Anterior cingulate cortex (tissue), 58 donors: ENCODE data around the gene NOL7.

Source experiments
- DNase-seq, 58 donors: peaks; one replicate each; lab custom pipeline; 2025; lab: John Stamatoyannopoulos, UW

Gene NOL7

DNA sequence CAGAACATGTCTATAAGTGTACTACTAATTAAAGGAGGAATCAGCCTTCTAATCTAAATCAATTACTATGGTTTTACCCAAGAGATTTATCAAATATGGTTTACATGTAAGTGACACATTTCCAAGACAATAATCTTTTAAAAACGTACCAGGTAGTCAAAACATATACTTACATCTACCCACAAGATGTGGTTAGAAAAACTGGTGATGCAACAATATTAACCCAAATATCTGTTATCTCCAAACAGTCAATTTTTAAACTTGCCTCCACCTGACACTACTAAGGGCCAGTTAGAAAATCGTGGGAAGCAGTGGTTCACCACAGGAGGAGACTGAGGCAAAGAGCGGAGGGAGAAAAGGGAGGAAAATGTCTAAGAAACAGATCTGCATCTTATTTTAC lies 28.0 kb downstream of the NOL7 start:
- DNase-seq, result no peak

DNA sequence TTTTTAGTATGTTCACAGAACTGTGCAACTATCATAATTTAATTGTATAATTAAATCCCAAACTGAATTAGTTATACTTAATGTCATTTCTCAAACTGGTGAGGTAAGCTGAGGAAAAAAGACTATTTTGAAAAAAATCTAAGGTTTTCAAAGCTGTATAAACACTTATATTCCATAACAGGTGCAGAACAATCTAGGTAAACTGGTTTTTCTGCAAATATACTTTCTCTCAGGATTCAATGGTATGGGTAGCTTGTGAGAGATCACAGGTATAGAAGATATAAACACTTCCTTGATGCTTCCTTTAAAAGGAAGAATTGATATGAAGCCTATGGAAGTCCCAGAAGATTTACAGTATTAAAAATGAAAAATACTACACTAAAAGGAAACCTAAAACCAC lies 33.7 kb downstream of the NOL7 start:
- DNase-seq, result no peak

DNA sequence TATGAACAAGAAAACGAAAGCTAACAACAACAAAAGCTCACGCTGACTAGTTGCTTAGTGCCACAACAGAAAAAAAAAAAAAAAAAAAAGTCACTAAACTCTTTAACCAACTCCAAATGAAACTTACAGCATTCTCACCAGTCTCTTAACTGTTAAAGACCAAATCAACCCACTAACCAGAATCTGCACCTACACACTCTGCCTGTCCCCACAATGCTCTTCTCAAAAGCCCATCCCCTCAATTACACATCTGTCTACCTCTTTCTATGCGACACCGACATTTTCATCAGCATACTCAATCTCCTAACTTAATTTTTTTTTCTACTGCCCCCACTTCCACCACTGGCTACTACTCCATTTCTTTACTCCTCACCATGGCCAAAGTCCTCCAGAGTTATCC lies 34.3 kb downstream of the NOL7 start:
- no peak for DNase-seq

DNA sequence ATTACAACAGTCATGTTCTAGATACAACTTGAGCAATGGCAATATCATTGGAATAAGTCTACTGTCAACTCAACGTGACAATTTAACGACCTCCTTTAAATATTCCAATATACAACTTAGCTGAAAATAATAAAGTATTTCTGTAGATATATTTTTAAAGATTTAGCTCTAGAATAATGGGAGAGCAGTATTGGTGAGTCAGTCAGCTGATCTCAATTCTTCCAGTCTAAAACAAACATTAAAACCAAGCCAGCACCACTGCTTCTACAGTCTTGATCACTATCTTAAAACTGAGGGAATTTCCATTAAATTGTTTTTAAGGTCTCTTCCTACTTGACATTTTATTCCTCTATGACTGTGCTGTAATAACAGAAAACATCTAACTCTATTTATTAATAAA lies 38.2 kb downstream of the NOL7 start:
- no peak for DNase-seq

DNA sequence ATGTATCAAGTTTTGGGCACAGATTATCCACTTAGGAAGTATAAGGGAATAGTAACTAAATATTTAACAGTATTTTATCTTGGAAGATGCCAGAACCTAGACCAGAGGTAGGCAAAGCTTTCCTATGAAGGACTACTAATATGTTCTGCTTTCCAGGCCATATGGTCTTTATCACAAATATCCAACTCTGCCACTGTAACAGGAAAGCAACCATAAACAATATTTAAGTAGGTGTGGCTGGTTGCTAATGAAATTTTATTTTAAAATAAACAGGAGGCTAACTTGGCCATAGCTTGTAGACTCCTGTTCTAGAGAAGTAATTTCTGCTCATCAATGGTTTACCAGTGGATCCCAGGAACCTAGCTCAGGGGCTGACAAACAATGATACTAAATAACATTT lies 39.4 kb downstream of the NOL7 start:
- DNase-seq, result no peak

DNA sequence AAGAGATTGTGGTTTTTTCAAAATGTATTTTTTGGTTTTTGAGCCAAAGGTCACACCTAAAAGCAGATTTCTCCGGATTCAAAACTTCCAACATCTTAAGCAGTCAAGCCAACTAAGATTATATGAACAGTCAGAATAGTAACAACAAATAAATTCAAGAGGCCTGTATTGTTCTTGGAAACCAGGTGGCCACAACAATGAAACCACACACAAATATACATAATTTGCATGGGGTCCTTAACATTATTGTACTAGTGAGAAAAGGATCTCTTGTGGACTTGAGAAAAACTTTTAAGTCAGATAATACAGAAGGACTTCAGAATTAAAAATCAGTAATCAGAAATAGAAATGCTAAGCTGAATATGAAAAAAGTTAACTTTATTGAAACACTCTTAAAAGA lies 40.6 kb downstream of the NOL7 start:
- no peak for DNase-seq

DNA sequence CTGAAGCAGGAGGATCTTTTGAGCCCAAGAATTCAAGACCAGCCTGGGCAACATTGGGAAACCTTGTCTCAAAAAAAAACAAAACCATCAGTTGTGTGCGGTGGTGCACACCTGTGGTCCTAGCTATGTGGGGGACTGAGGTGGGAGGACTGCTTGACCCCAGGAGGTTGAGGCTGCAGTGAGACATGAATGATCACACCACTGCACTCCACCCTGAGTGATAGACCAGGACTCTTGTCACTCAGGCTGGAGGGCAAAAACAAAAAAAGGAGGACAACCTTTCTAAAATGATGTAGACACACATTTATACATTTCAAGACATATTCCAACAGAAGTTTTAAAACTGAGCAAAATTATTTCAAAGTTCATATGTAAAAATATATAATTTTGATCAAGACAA lies 45.1 kb downstream of the NOL7 start:
- no peak for DNase-seq

DNA sequence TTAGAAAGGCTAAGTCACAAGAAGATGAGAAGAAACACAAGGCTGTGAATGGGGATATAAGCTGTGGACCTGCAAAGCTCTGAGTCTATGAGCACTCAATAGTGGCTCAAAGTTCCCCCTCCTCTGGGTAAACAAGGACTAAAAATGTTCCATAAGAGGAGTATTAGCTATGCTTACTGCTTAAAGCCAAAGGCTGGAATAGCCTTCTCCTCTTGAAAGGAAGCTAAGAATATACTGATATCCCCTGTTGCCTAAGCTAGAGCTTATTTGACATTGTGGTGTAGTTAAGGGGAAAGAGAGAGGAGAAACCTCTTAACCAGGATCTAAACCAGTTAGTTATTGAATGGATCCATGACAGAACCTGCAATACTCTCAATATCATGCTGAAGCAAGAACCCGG lies 45.8 kb downstream of the NOL7 start:
- DNase-seq, result no peak

DNA sequence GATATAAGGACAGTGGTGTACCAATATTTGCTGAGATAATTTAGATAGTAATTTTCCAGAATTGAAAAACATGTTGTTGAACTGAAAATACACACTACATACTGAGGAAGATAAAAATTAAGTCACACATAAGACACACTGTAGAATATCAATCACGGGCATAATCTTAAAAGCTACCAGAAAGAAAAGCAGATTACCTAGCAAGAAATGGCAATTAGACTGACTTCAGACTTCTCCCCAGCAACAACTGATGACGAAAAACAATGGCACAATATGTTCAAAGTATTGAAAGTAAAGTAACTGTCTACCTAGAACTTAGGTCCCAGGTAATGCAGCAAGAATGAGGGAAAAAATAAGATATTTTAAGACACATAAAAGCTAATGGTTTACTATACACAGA lies 46.5 kb downstream of the NOL7 start:
- no peak for DNase-seq

DNA sequence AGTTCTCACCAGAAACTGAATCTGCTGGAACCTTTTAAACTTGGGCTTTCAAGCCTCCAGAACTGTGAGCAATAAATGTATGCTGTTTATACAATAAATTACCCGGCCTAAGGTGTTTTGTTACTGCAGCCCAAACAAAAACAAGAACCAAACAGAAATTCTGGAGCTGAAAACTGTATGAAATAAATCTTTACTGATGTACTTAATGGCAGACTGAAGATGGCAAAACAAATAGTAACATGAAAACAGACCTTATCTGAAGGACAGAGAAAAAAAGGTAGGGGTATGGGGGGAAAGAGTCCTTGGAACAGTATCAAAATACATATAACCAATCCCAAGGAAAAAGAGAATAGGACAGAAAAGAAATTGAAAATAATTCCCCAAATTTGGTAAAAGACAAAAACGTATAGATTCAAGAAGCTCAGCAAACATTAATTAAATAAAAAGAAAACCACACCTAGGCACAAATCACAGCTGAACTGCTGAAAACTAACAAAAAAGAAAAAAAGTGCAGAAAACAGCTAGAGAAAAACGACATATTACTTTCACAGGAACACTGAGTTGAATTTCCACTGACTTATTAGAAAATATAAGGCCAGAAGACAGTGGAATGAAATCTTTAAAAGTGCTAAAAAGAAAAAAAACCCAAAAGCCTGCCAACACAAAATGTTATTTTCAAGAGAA lies 47.7 kb downstream of the NOL7 start:
- no peak for DNase-seq

DNA sequence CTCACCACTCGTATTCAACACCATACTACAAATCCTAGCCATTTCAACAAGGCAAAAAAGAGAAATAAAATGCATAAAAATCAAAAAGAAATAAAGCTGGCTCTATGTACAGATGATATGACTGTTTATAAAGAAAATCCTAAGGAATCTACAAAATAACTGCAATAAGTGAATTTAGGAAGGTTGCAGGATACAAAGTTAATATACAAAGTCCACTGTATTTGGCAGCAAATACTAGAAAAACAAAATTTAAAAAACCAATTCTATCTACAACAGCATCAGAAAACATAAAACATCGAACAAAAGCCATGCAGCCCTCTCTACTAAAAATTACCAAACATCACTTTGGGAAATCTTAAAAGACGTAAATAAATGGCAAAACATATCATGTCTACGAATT lies 48.9 kb downstream of the NOL7 start:
- no peak for DNase-seq

DNA sequence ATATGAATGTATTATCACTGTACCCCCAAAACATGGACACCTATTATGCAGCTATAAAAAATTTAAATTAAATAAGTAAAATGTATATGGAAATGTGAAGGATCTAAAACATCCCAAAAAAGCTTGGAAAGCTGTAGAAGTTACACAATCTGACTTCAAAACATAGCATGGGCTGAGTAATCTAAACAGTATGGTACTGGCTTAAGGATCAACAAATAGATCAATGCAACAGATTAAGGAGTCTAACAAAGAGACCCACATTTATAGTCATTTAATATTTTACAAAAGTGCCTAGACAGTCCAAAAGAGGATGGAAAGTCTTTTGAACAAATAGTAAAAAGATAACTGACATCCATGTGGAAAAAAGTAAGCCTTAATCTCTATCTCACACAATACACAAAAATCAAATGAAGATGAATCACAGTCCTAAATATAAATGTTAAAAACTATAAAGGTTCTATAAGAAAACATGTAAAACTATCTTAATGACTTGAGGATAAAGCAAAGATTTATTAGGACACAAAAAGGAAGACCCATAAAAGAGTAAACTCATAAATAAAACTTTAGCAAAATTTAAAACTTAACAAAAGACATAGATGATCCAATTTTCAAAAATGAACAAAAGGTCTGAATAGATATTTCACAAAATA lies 49.7 kb downstream of the NOL7 start:
- DNase-seq, result no peak

DNA sequence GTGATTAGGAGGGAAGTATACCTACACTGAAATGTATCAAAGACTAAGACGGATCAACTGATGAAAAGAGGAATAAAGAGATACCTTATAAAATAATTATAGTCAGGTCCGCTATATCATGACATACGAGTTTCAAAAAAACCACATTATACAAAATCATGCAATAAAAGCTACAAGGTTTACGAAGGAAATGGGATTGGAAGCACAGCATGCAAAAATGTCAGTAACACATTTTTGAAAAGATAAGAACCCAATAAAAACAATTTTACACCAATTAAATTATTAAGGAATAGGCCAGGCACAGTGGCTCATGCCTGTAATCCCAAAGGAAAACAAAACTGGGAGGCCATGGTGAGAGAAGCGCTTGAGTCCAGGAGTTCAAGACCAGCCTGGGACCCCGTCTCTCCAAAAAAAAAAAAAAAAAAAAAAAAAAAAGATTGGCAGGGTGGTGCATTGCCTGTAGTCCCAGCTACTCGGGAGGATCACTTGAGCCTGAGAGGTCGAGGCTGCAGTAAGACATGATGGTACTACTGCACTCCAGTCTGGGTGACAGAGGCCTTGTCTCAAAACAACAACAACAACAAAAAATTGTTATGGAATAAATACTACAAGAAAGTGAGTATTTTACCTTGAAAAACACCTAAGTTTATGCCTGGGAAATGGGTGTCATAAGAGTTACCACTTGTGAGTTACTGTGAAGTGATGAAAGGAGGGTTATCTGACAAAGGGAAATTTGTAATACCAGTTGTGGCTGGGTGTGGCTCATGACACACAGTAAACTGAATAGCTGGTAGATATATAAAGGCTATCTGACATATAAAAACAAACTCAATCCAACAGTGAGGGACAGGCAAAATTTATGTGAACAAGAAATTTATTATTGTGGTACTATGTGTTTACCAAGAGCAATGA lies 51.3 kb downstream of the NOL7 start:
- DNase-seq, result no peak

DNA sequence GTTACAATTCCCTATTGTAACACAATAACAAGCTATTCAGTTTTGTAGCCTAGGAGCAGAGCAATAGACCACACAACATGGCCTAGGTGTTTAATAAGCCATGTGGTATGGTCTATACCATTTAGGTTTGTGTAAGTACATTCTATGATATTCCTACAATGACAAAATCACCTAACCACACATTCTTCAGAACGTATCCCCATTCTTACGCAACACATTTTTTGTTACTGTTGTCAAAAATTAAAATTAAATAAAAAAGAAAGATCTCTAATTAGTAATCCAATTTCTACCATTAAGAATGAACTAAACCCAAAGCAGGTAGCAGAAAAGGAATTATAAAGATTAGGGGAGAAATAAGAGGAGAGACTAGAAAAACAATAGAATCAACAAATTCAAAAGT lies 52.5 kb downstream of the NOL7 start:
- DNase-seq, result no peak

DNA sequence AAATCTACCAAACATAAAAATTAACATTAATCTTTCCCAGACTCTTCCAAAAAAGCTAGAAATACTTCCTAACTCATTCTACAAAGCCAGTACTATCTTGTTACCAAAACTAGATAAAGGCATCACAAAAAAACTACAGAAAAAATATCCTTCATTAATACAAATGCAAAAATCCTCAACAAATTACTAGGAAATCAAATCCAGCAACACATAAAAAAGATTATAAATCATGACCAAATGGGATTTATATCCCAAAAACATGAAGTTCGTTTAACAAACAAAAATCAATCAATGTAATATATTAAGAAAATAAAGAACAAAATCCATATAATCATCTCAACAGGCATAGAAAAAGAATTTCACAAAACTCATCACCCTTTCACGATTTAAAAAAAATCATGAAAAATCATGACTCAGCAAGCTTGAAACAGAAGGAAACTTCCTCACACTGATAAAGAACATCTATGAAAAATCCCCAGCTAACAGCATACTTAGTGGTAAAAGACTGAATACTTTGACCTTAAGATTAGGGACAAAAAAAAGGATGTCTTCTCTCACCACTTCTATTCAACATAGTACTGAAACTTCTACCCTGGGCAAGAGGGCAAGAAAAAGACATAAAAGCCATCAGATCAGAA lies 53.3 kb downstream of the NOL7 start:
- no peak for DNase-seq

DNA sequence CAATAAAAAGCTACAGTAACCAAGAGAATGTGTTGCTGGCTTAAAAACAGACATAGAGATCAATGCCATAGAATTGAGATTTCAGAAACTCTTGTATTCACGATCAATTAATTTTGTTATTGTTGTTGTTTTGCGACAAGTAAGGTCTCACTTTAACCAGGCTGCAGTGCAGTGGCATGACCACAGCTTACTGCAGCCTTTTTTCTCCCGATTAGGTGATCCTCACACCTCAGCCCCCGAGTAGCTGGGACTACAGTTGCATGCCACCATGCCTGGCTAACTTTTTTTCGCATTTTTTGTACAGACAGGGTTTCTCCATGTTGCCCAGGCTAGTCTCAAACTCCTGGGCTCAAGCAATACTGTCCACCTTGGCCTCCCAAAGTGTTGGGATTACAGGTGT lies 54.3 kb downstream of the NOL7 start:
- no peak for DNase-seq
